HS-27A (cell line): ENCODE measurements around the gene PBOV1.

Experiments used
- DNase-seq: peaks from one replicate; pipeline ENCODE4 v3.0.0-alpha.2; 2012; ENCODE audit warnings: low read depth, missing footprints

PBOV1 gene

GRCh38 chr6:138204792-138205384 lies 13.4 kb downstream of the PBOV1 start:
- no peak for DNase-seq

DNA sequence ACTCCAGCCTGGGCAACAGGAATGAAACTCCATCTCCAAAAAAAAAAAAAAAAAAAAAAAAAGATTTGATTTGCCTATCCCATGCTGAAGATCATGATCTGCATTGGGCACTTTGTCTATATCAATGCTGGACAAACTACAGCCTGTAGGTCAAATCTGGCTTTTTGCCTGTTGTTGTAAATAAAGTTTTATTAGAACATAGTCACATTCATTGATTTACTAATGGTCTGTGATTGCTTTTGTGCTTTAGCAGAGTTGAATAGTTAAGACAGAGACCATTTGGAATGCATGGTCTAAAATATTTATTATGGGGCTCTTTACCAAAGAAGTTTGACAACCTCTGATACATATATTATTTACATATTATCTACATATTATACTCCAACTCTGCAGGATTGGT lies 14.0 kb downstream of the PBOV1 start:
- no peak for DNase-seq

DNA sequence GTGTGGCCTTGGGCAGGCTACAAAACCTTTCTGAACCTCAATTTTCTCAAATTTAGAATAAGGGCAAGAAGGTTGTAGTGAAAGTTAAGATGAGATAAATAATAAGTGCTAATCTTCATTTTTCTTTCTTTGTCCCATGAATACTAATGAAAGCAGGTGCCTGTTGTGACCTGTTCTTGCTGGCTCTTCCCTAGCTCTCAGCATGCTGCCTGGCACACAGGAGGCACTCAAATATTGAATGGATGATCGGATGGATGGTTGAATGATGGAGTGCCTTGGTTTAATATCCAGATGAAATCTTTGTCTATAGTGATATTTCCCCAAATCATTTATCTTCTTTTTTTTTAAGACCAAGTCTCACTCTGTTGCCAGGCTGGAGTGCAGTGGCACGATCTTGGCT lies 15.0 kb downstream of the PBOV1 start:
- DNase-seq, result no peak

DNA sequence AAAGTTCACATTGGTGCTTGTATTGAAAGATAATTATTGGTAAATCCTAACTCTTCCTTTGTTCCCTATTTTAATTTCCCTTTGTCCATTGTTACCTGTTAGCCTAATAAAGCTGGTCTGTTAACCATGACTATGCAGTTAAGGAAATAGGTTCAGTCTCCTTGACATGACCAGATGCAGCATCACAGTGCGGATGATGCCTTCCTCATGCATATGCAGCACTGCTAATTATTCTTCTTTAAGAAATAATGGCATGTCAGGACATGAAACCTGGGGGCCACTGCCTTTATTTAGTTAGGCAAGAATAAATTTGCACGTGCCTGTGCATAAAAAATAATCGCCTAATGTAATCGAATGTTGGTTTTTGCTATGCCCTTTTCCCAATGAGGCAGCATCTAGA lies 16.5 kb downstream of the PBOV1 start:
- DNase-seq, result no peak

GRCh38 chr6:138198430-138199091 lies 19.7 kb downstream of the PBOV1 start:
- no peak for DNase-seq

DNA sequence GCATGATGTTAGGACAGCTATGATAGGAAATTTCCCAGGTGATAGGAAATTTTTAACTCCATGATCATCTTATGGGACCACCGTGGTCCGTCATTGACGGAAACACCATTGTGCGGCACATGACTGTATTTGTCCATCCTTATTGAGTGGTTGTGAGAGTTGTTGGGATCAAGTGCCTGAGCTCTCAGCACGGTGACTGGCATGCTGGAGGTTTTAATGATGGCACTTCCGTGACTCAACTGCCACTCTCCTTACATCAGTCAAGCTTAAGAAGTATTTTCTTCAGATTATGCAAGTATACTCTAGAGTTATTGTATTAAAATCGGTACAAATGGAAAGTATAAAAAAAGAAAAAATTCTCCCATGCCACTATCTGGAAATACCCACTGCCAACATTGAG lies 20.7 kb downstream of the PBOV1 start:
- DNase-seq, result no peak

GRCh38 chr6:138196122-138196738 lies 22.1 kb downstream of the PBOV1 start:
- DNase-seq, result no peak

GRCh38 chr6:138194287-138194686 lies 24.0 kb downstream of the PBOV1 start:
- no peak for DNase-seq

GRCh38 chr6:138188278-138188941 lies 29.9 kb downstream of the PBOV1 start:
- no peak for DNase-seq

- DNase-seq, result no peak
Observed at GRCh38 chr6:138187156-138187555, 31.1 kb downstream of the PBOV1 start.

- no peak for DNase-seq
Observed at GRCh38 chr6:138184230-138184629, 34.1 kb downstream of the PBOV1 start.

DNA sequence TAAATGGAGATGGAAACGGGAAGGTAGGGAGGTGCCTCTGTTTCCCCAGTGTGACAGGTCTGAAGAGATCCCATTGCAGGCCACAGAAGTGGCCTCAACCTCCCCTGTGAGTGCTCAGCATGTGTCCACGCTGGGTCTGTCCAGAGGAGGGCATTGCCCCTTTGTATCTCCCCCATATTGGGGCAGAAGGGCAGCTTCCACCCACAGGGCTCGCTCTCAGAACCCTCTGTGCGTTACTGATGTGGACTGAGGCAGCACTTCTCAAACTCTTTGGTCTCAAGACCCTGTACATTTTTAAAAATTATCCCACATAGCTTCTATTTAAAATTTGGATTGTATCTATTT lies 34.5 kb downstream of the PBOV1 start:
- no peak for DNase-seq

DNA sequence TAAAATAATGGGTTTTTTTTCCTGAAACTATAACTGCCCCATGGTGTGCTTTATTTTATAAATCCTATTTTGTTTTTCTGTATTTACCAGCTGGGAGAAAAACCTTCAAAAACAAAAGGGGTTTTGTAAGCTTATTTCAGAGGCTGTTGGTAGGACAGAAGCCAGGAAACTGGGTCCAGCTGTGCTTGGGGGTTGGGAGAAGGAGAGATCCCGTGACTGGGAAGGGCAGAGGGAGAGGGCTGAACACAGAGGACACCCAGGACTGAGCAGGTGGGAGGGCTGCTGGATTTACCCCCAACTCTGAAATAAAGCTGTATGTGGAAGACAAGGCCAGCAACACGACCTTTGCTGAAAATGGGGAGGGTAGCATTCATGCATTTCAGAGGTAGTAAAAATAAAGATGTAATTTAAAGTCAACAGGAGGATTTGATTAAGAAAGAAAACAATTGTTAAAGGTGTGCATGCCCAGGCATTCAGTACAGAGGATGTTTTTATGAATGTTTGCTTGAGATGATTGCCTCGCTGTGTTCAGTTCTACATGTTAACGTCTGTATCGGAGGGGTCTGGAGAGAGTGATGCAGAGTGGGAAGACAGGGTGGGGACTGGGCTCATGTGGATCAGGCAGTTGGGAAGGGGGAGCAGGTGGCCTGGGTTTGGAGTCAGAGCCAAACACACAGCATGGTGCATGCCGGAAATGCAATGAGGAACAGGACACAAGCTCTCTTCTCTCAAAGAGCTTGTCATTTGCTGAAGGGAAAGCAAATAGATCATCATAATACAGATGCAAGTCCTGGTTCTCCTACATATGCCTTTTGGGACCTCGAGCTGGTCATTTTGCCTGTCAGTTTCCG lies 35.1 kb downstream of the PBOV1 start:
- no peak for DNase-seq

DNA sequence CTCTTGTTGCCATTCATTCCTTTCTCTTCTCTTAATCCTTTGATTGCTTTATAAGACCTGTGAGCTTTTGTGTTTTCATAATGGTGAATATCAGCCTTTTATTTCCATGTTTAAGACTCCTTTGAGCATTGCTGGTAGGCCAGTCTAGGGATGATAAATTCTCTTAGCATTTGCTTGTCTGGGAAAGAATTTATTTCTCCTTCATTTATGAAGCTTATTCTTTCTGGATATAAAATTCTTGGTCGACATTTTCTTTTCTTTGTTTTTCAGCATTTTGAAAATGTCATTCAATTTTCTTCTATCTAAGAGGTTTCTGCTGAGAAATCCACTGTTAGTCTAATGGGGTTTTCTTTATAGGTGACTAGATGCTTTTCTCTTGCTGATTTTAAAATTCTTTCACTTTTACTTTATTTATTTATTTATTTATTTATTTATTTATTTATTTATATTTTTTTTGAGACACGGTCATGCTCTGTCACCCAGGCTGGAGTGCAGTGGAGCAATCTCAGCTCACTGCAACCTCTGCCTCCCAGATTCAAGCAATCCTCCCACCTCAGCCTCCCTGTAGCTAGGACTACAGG lies 41.5 kb downstream of the PBOV1 start:
- no peak for DNase-seq

GRCh38 chr6:138175596-138175995 lies 42.7 kb downstream of the PBOV1 start:
- DNase-seq, result no peak
